Smooth muscle cell (in vitro differentiated cells): ENCODE results near the gene MVD. TPM values are rescaled to one million over a fixed set of nuclear protein-coding genes. Genes with fewer than 3 reads are reported as not detected.

Experiments
- DNase-seq: peaks from one replicate; lab custom pipeline; 2025; ENCODE audit not compliant: unreplicated experiment; lab: John Stamatoyannopoulos, UW
- H2AFZ ChIP-seq: fragments of 200-600 bp; sonication (generic); 2 replicates; pipeline ENCODE4 v1.6.0; 2016; ENCODE audit warnings: antibody characterized with exemption, low read depth, mild to moderate bottlenecking
- H3F3A ChIP-seq: fragments of 200-600 bp; sonication (generic); 2 replicates; pipeline ENCODE4 v1.6.0; 2017; ENCODE audit warnings: antibody characterized with exemption, low read depth
- H3K27ac ChIP-seq: fragments of 200-600 bp; sonication (generic); 2 replicates; pipeline ENCODE4 v1.5.1; 2016; ENCODE audit warnings: low read depth, mild to moderate bottlenecking
- H3K27me3 ChIP-seq: fragments of 200-600 bp; sonication (generic); 2 replicates; pipeline ENCODE4 v1.6.1; 2016; ENCODE audit warnings: low read depth, mild to moderate bottlenecking
- H3K36me3 ChIP-seq: fragments of 200-600 bp; sonication (generic); 2 replicates; pipeline ENCODE4 v1.5.1; 2016; ENCODE audit warnings: low read depth
- H3K4me1 ChIP-seq: fragments of 200-600 bp; sonication (generic); 2 replicates; pipeline ENCODE4 v1.5.1; 2016; ENCODE audit warnings: low read depth
- H3K4me2 ChIP-seq: fragments of 200-600 bp; sonication (generic); 2 replicates; pipeline ENCODE4 v1.6.0; 2016; ENCODE audit warnings: mild to moderate bottlenecking
- H3K4me3 ChIP-seq: fragments of 200-600 bp; sonication (generic); 2 replicates; pipeline ENCODE4 v1.5.1; 2016; ENCODE audit warnings: mild to moderate bottlenecking
- H3K79me2 ChIP-seq: fragments of 200-600 bp; sonication (generic); 2 replicates; pipeline ENCODE4 v1.6.0; 2016; ENCODE audit warnings: low read depth, mild to moderate bottlenecking
- H3K9ac ChIP-seq: fragments of 200-600 bp; sonication (generic); 2 replicates; pipeline ENCODE4 v1.6.0; 2016; ENCODE audit warnings: low read depth
- H3K9me3 ChIP-seq: fragments of 200-600 bp; sonication (generic); replicated peaks from 2 replicates; pipeline ENCODE4 v1.5.1; 2016; ENCODE audit warnings: low read depth
- H4K20me1 ChIP-seq: fragments of 200-600 bp; sonication (generic); 2 replicates; pipeline ENCODE4 v1.6.0; 2016; ENCODE audit warnings: low read depth
- CTCF ChIP-seq: fragments of 200-600 bp; sonication (generic); IDR thresholded peaks from 2 replicates; pipeline ENCODE4 v1.5.1; 2017; ENCODE audit warnings: borderline replicate concordance, mild to moderate bottlenecking, antibody characterized with exemption; ENCODE audit not compliant: insufficient read depth, poor library complexity, severe bottlenecking
- WGBS: methylation state at CpG from one replicate; pipeline ENCODE4 v1.1.7; 2016; ENCODE audit warnings: low lambda C conversion rate; 5-methylcytosine and 5-hydroxymethylcytosine counted together
- polyA plus RNA-seq: library from polyadenylated mRNA; unstranded; fragments of >200 nt; fragmentation: Nextera tagmentation; extraction: Ambion mirVana; gene quantifications from 2 replicates; pipeline ENCODE4 v1.2.1, GENCODE V29; 2016
- total RNA-seq: library from RNA; depleted of rRNA; stranded (reverse); fragments of >200 nt; gene quantifications from 2 replicates; pipeline ENCODE4 v1.2.3, GENCODE V29; 2014

The MVD gene
- total and polyA plus RNA-seq, 2 experiments from 2014 or later: 46.1 to 113 TPM

GRCh38 chr16:88694221-88695087 is 31.6 kb upstream of the MVD start:
- DNase-seq: no peak
- no peak for TF ChIP-seq CTCF
- 90% methylated on average over 36 of the region's 37 CpGs for WGBS
- Histone ChIP-seq H4K20me1 (no peaks in the 10 kb centered on the region), H3K79me2 (no peaks in the 10 kb centered on the region), H2AFZ (no peak overlapping the region), H3K4me2 (no peak overlapping the region), H3K9me3 (no peaks in the 10 kb centered on the region), H3K4me3 (no peak overlapping the region), H3K27ac (no peak overlapping the region), H3K36me3 (no peaks in the 10 kb centered on the region), H3K4me1 (no peaks in the 10 kb centered on the region), H3F3A (no peaks in the 10 kb centered on the region), H3K9ac (no peak overlapping the region), H3K27me3 (peaks cover 5% of the 10 kb centered on the region)

GRCh38 chr16:88693420-88694177 is 30.7 kb upstream of the MVD start:
- Histone ChIP-seq H3K4me3 (no peak overlapping the region), H3K9me3 (no peaks in the 10 kb centered on the region), H3F3A (no peaks in the 10 kb centered on the region), H3K36me3 (no peaks in the 10 kb centered on the region), H3K79me2 (no peaks in the 10 kb centered on the region), H2AFZ (no peak overlapping the region), H3K4me1 (no peaks in the 10 kb centered on the region), H3K27ac (no peak overlapping the region), H4K20me1 (no peaks in the 10 kb centered on the region), H3K9ac (no peak overlapping the region), H3K27me3 (peaks cover 5% of the 10 kb centered on the region), H3K4me2 (no peak overlapping the region)
- TF ChIP-seq CTCF: no peak
- no peak for DNase-seq
- 93% methylated on average over 39 of the region's 39 CpGs for WGBS

GRCh38 chr16:88692861-88693260 is 30.0 kb upstream of the MVD start:
- WGBS: 75% methylated on average over 10 of the region's 10 CpGs
- H3K79me2 ChIP-seq: no peaks in the 10 kb centered on the region
- H3K9ac ChIP-seq: no peak overlapping the region
- H3K36me3 ChIP-seq: no peaks in the 10 kb centered on the region
- no peaks in the 10 kb centered on the region for H3F3A ChIP-seq
- TF ChIP-seq CTCF: no peak
- H3K27me3 ChIP-seq: peaks cover 11% of the 10 kb centered on the region
- no peak overlapping the region for H3K27ac ChIP-seq
- DNase-seq: no peak
- peaks cover 5% of the 10 kb centered on the region for H3K4me1 ChIP-seq
- no peaks in the 10 kb centered on the region for H4K20me1 ChIP-seq
- no peak overlapping the region for H3K4me3 ChIP-seq
- no peak overlapping the region for H3K4me2 ChIP-seq
- H3K9me3 ChIP-seq: no peaks in the 10 kb centered on the region
- no peak overlapping the region for H2AFZ ChIP-seq
